A549 (cell line): Measurements from ENCODE around the gene PCSK6. TPM values are rescaled to one million over a fixed set of nuclear protein-coding genes. Genes with fewer than 3 reads are reported as not detected.

Source experiments
- ATAC-seq, 2 experiments: fragments of 200-7000 bp in 1 of 2; fragments of >200 bp in 1 of 2; cut with Nextera tagmentation in 1 of 2; cut with Tn5 transposase in 1 of 2; 3 replicates each; pipeline versions ENCODE4 v1.8.0 to v1.9.1; 2018 to 2020; ENCODE audit warnings: mild to moderate bottlenecking in 1 of 2, moderate library complexity in 1 of 2
- CTCF ChIA-PET: fragments of 300-600 bp; sonication (Branson Sonifier 250); formaldehyde crosslinking; extraction: SDS; loops from one replicate; lab custom pipeline; 2021; ENCODE audit warnings: antibody characterized with exemption, inconsistent platforms; lab: Yijun Ruan, JAX
- POLR2A ChIA-PET: fragments of 350-600 bp; formaldehyde crosslinking; extraction: SDS; loops from one replicate; lab custom pipeline; 2021; ENCODE audit warnings: antibody characterized with exemption, inconsistent platforms; lab: Yijun Ruan, JAX
- DNase-seq, 2 experiments: peaks; one replicate each; pipeline versions ENCODE4 v3.0.0 to v3.0.0-alpha.2; 2011 to 2016; ENCODE audit warnings: low read depth in 1 of 2, low spot score in 1 of 2
- FAIRE-seq: peaks from 2 replicates; lab custom pipeline; 2011; peaks lifted over from hg19 to GRCh38; lab: Jason Lieb, UNC
- H3K27ac ChIP-seq, 2 experiments: fragments of >200 bp; sonication (Bioruptor Twin); formaldehyde crosslinking; 3 replicates each; pipeline ENCODE4 v1.5.1; 2016 to 2017
- H3K4me1 ChIP-seq: fragments of >200 bp; sonication (Bioruptor Twin); formaldehyde crosslinking; 3 replicates; pipeline ENCODE4 v1.6.1; 2016
- H3K4me2 ChIP-seq: fragments of >200 bp; sonication (Bioruptor Twin); formaldehyde crosslinking; 3 replicates; pipeline ENCODE4 v1.6.1; 2016
- H3K4me3 ChIP-seq: fragments of >200 bp; sonication (Bioruptor Twin); formaldehyde crosslinking; 3 replicates; pipeline ENCODE4 v1.5.1; 2016
- H3K9me3 ChIP-seq: fragments of >200 bp; sonication (Bioruptor Twin); formaldehyde crosslinking; 3 replicates; pipeline ENCODE4 v1.6.1; 2016
- CBX2 ChIP-seq: fragments of 200-600 bp; sonication (generic); IDR thresholded peaks from 2 replicates; pipeline ENCODE4 v1.6.1; 2016; ENCODE audit warnings: low read depth, mild to moderate bottlenecking, borderline replicate concordance
- CEBPB ChIP-seq, 2 experiments: fragments of >200 bp in 1 of 2; sonication (Bioruptor Twin) in 1 of 2; formaldehyde crosslinking in 1 of 2; IDR thresholded peaks; 2 replicates each; pipeline ENCODE4 v1.6.1; 2012 to 2016
- ESRRA ChIP-seq: fragments of 150-350 bp; IDR thresholded peaks from 2 replicates; pipeline ENCODE4 v1.6.1; 2014; ENCODE audit warnings: mild to moderate bottlenecking, low read length, borderline replicate concordance
- FOXS1 ChIP-seq: fragments of 250-450 bp; sonication (Bioruptor Pico); IDR thresholded peaks from 2 replicates; pipeline ENCODE4 v1.5.0; 2020; ENCODE audit warnings: mild to moderate bottlenecking, moderate library complexity
- HEYL ChIP-seq: fragments of 250-450 bp; sonication (Bioruptor Pico); IDR thresholded peaks from 2 replicates; pipeline ENCODE4 v1.8.0; 2021; ENCODE audit warnings: mild to moderate bottlenecking, moderate library complexity
- JUN ChIP-seq, 2 experiments: fragments of >200 bp; sonication (Bioruptor Twin); formaldehyde crosslinking; IDR thresholded peaks; 2 replicates in 1 of 2; 3 replicates in 1 of 2; pipeline ENCODE4 v1.6.1; 2016 to 2017
- JUNB ChIP-seq: fragments of >200 bp; sonication (Bioruptor Twin); formaldehyde crosslinking; IDR thresholded peaks from 2 replicates; pipeline ENCODE4 v1.6.1; 2016
- KDM1A ChIP-seq: fragments of 200-600 bp; sonication (generic); IDR thresholded peaks from 2 replicates; pipeline ENCODE4 v1.6.1; 2016; ENCODE audit warnings: low read depth, mild to moderate bottlenecking
- MAFK ChIP-seq: fragments of 450-650 bp; IDR thresholded peaks from 2 replicates; pipeline ENCODE4 v1.6.1; 2014; ENCODE audit not compliant: partially characterized antibody
- NPAS2 ChIP-seq: fragments of 250-450 bp; sonication (Bioruptor Pico); IDR thresholded peaks from 2 replicates; pipeline ENCODE4 v1.8.0; 2022; ENCODE audit warnings: mild to moderate bottlenecking, moderate library complexity, borderline replicate concordance
- PHF8 ChIP-seq: fragments of 200-600 bp; sonication (generic); IDR thresholded peaks from 2 replicates; pipeline ENCODE4 v1.6.1; 2016; ENCODE audit warnings: low read depth, mild to moderate bottlenecking, antibody characterized with exemption, moderate library complexity, borderline replicate concordance
- POLR2A ChIP-seq: IDR thresholded peaks from 2 replicates; pipeline ENCODE4 v1.6.1; 2012; ENCODE audit warnings: mild to moderate bottlenecking, low read length
- SMC3 ChIP-seq: fragments of >200 bp; sonication (Bioruptor Twin); formaldehyde crosslinking; IDR thresholded peaks from 3 replicates; pipeline ENCODE4 v1.6.1; 2018; ENCODE audit warnings: inconsistent platforms
- SREBF2 ChIP-seq: fragments of 450-650 bp; IDR thresholded peaks from 2 replicates; pipeline ENCODE4 v1.6.1; 2014; ENCODE audit warnings: mild to moderate bottlenecking, moderate library complexity
- ZC3H11A ChIP-seq: fragments of 450-650 bp; IDR thresholded peaks from 2 replicates; pipeline ENCODE4 v1.6.1; 2014; ENCODE audit warnings: antibody characterized with exemption, mild to moderate bottlenecking
- ZNF302 ChIP-seq: fragments of 250-450 bp; sonication (Bioruptor Pico); IDR thresholded peaks from 2 replicates; pipeline ENCODE4 v1.9.0; 2021; ENCODE audit warnings: inconsistent platforms, mild to moderate bottlenecking, moderate library complexity
- ZSCAN20 ChIP-seq: fragments of 250-450 bp; sonication (Bioruptor Pico); IDR thresholded peaks from 2 replicates; pipeline ENCODE4 v1.8.0; 2022; ENCODE audit warnings: mild to moderate bottlenecking, moderate library complexity
- WGBS: methylation state at CpG from one replicate; pipeline ENCODE4 v1.1.6; 2017; ENCODE audit errors: missing lambda C conversion rate; 5-methylcytosine and 5-hydroxymethylcytosine counted together
- polyA plus RNA-seq, 4 experiments: library from polyadenylated mRNA; depleted of rRNA in 3 of 4; stranded (reverse); fragments of >200 nt; fragmentation: RNase III in 1 of 4; extraction: RNeasy Plus Mini Kit Qiagen cat#74134 plus additional on column Dnase treatment in 1 of 4; gene quantifications; 2 replicates in 3 of 4; 3 replicates in 1 of 4; pipeline ENCODE4 v1.2.3, GENCODE V29; 2011 to 2017
- TF ChIP-seq, protein P1 (sequence below): fragments of 250-450 bp; sonication (Bioruptor Pico); IDR thresholded peaks from 2 replicates; pipeline ENCODE4 v1.5.0; 2021; ENCODE audit warnings: mild to moderate bottlenecking, moderate library complexity, borderline replicate concordance
- TF ChIP-seq, protein P2 (sequence below): fragments of 250-450 bp; sonication (Bioruptor Pico); IDR thresholded peaks from 2 replicates; pipeline ENCODE4 v1.5.0; 2020; ENCODE audit warnings: low read depth, mild to moderate bottlenecking, moderate library complexity
- TF ChIP-seq, protein P3 (sequence below): fragments of 150-350 bp; IDR thresholded peaks from 2 replicates; pipeline ENCODE4 v1.6.1; 2014; ENCODE audit warnings: low read depth, mild to moderate bottlenecking, low read length
- TF ChIP-seq, protein P4 (sequence below): IDR thresholded peaks from 2 replicates; pipeline ENCODE4 v1.6.1; 2012
- TF ChIP-seq, protein P5 (sequence below): fragments of >200 bp; sonication (Bioruptor Twin); formaldehyde crosslinking; IDR thresholded peaks from 3 replicates; pipeline ENCODE4 v1.6.1; 2016
- TF ChIP-seq, protein P6 (sequence below): fragments of >200 bp; sonication (Bioruptor Twin); formaldehyde crosslinking; IDR thresholded peaks from 3 replicates; pipeline ENCODE4 v1.5.1; 2016

PCSK6 gene
- polyA plus RNA-seq, 2 of the 4 experiments (the other 2 are of a cell fraction), result 10.0 to 15.2 TPM

DNA sequence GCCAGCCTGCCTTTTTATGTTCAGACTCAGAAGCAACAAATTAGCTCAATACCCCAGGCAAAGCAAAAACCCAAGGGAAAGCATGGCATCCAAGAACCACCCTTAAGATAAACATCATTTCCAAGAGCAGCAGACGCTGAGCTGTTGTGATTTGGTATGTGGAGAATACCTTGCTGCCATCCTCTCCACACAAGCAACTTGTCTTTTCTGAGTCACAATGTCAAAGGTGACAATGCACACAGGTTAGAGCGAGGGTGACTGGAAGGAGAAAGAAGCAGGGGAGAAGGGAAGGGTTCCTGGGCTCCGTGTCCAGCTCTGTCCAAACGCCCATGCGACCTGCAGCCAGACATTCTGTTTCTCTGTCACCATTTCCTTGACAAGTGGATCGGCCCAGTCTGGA lies 6.0 kb downstream of the PCSK6 start:
- POLR2A ChIA-PET, result no interaction called here
- H3K4me2 ChIP-seq, result no peak overlapping the region

DNA sequence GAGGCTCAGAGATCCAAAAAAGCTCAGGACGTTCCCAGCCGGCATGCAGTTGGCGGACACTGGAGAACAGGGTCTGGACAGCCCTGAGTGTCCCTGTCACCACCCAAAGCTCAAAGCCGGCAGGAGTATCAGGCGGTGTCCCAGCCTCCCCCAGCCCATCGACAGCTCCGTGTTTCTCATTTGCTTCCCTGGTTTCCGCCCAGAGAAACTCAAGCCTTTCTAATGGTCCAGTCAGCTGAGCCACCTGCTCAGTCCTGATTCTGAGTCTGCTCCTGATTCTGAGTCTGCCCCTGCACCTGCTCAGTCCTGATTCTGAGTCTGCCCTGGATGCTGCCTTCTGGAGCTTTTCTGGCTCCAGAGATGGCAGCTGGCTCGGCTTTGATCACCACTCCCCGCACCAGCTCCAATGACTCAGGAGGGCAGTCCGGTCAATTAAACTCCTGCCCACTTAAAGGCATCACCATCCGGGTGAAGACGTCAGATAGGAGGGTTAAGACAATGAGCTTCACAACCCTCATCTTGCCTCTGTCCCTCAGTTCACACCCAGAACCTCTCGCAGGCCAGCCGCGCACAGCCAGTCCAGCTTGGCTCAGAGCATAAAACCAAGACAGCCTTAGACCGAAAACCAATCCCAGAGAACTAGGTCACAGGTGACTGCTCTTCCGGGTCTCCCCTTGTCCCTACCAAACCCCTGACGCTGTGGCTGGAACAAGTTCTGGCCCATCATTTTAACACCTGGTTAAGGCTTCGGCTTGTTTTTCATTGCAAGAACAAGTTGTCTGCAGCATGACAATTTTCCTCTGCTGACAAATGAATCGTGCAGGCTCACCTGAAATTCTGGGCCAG lies 6.8 kb downstream of the PCSK6 start:
- WGBS, result 86% methylated on average over 21 of the region's 21 CpGs
- no peaks in the 10 kb centered on the region for H3K9me3 ChIP-seq
- H3K4me2 ChIP-seq, result no peak overlapping the region
- H3K4me1 ChIP-seq, result peaks cover 3% of the 10 kb centered on the region; the same call in 1 of the 3 replicates
- ChIA-PET CTCF (interaction anchor here (0.6 to 1.8 kb wide), 7 partner anchors 9 to 222 kb away, joined by 3 to 5 read pairs (median 3); no protein-coding TSS in a partner anchor), POLR2A (no interaction called here)
- TF ChIP-seq JUNB (no peak), NPAS2 (CRISPR knock-in tag) (no peak), ZSCAN20 (CRISPR knock-in tag) (no peak), ZC3H11A (no peak)
- TF ChIP-seq, protein P1, sequence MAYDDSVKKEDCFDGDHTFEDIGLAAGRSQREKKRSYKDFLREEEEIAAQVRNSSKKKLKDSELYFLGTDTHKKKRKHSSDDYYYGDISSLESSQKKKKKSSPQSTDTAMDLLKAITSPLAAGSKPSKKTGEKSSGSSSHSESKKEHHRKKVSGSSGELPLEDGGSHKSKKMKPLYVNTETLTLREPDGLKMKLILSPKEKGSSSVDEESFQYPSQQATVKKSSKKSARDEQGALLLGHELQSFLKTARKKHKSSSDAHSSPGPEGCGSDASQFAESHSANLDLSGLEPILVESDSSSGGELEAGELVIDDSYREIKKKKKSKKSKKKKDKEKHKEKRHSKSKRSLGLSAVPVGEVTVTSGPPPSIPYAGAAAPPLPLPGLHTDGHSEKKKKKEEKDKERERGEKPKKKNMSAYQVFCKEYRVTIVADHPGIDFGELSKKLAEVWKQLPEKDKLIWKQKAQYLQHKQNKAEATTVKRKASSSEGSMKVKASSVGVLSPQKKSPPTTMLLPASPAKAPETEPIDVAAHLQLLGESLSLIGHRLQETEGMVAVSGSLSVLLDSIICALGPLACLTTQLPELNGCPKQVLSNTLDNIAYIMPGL (CRISPR knock-in tag), result no peak
- no peak overlapping the region for H3K4me3 ChIP-seq
- DNase-seq (no peak), FAIRE-seq (no peak), ATAC-seq (peak in 1 of 2 experiments; percentile 20; a peak in 3 of 6 replicates)
- no peak overlapping the region for H3K27ac ChIP-seq

More for the DNA sequence above, 6.0 kb downstream of the PCSK6 start:
- H3K27ac ChIP-seq, result no peak overlapping the region
- FAIRE-seq, result no peak
- 70% methylated on average over 6 of the region's 6 CpGs for WGBS
- H3K9me3 ChIP-seq, result no peaks in the 10 kb centered on the region
- TF ChIP-seq KDM1A (no peak), NPAS2 (CRISPR knock-in tag) (no peak), CBX2 (no peak), SMC3 (no peak), ESRRA (no peak)
- TF ChIP-seq, protein P2, sequence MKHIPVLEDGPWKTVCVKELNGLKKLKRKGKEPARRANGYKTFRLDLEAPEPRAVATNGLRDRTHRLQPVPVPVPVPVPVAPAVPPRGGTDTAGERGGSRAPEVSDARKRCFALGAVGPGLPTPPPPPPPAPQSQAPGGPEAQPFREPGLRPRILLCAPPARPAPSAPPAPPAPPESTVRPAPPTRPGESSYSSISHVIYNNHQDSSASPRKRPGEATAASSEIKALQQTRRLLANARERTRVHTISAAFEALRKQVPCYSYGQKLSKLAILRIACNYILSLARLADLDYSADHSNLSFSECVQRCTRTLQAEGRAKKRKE, result no peak
- H3K4me1 ChIP-seq, result peaks cover 6% of the 10 kb centered on the region
- ATAC-seq, result no peak
- CTCF ChIA-PET, result interaction anchor here (1.2 to 1.8 kb wide), 3 partner anchors 9 to 27 kb away, joined by 3 to 5 read pairs (median 3); no protein-coding TSS in a partner anchor
- DNase-seq, result no peak
- no peak overlapping the region for H3K4me3 ChIP-seq

DNA sequence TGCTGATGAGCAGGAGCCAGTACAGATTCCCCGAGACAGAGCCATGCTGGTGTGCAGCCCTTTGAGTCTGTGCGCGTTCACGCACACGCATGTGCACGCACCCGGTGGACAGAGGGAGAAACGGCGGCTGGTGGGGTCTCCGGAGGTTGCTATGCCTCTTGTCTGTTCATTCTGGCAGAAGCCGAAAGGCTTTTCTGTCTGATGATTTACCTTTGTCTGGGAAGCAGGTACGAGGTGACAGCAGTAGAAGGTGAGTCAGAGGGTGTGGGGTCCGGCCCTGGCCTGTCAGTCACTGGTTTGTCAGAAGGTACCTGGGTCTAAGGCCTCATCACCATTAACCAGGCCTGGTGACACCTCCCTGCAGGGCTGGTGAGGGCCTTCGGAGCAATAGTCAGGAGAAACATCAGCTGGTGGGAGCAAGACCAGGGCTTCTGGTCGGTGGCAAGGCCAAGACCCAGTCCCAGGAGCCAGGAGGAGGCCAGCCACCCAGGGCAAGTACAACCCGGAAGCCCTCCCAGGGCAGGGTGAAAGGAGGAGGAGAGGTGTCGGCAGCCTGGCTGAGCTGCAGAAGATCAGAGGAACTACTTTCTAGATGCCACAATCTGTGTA lies 7.5 kb downstream of the PCSK6 start:
- ATAC-seq (peak in 1 of 2 experiments; percentile 28; a peak in 3 of 6 replicates), FAIRE-seq (no peak), DNase-seq (no peak)
- Histone ChIP-seq H3K4me1 (peaks cover 3% of the 10 kb centered on the region; the same call in 1 of the 3 replicates), H3K27ac (no peak overlapping the region), H3K9me3 (no peaks in the 10 kb centered on the region), H3K4me2 (no peak overlapping the region), H3K4me3 (no peak overlapping the region)
- CTCF ChIA-PET, result interaction anchor here (0.6 to 1.8 kb wide), 6 partner anchors 13 to 223 kb away, joined by 3 to 5 read pairs (median 3); no protein-coding TSS in a partner anchor
- POLR2A ChIA-PET, result no interaction called here
- TF ChIP-seq JUN (IDR thresholded peaks at IDR 0.05) (no peak), PHF8 (no peak), POLR2A (no peak), HEYL (CRISPR knock-in tag) (no peak), CEBPB (IDR thresholded peaks at IDR 0.05) (no peak), ZNF302 (CRISPR knock-in tag) (no peak), SREBF2 (no peak), MAFK (no peak), FOXS1 (CRISPR knock-in tag) (no peak), ZSCAN20 (CRISPR knock-in tag) (no peak)
- TF ChIP-seq, protein P3, sequence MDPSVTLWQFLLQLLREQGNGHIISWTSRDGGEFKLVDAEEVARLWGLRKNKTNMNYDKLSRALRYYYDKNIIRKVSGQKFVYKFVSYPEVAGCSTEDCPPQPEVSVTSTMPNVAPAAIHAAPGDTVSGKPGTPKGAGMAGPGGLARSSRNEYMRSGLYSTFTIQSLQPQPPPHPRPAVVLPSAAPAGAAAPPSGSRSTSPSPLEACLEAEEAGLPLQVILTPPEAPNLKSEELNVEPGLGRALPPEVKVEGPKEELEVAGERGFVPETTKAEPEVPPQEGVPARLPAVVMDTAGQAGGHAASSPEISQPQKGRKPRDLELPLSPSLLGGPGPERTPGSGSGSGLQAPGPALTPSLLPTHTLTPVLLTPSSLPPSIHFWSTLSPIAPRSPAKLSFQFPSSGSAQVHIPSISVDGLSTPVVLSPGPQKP, result no peak
- TF ChIP-seq, protein P4, sequence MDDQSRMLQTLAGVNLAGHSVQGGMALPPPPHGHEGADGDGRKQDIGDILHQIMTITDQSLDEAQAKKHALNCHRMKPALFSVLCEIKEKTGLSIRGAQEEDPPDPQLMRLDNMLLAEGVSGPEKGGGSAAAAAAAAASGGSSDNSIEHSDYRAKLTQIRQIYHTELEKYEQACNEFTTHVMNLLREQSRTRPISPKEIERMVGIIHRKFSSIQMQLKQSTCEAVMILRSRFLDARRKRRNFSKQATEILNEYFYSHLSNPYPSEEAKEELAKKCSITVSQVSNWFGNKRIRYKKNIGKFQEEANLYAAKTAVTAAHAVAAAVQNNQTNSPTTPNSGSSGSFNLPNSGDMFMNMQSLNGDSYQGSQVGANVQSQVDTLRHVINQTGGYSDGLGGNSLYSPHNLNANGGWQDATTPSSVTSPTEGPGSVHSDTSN, result no peak
- TF ChIP-seq, protein P5, sequence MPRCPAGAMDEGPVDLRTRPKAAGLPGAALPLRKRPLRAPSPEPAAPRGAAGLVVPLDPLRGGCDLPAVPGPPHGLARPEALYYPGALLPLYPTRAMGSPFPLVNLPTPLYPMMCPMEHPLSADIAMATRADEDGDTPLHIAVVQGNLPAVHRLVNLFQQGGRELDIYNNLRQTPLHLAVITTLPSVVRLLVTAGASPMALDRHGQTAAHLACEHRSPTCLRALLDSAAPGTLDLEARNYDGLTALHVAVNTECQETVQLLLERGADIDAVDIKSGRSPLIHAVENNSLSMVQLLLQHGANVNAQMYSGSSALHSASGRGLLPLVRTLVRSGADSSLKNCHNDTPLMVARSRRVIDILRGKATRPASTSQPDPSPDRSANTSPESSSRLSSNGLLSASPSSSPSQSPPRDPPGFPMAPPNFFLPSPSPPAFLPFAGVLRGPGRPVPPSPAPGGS, result no peak
- TF ChIP-seq, protein P6, sequence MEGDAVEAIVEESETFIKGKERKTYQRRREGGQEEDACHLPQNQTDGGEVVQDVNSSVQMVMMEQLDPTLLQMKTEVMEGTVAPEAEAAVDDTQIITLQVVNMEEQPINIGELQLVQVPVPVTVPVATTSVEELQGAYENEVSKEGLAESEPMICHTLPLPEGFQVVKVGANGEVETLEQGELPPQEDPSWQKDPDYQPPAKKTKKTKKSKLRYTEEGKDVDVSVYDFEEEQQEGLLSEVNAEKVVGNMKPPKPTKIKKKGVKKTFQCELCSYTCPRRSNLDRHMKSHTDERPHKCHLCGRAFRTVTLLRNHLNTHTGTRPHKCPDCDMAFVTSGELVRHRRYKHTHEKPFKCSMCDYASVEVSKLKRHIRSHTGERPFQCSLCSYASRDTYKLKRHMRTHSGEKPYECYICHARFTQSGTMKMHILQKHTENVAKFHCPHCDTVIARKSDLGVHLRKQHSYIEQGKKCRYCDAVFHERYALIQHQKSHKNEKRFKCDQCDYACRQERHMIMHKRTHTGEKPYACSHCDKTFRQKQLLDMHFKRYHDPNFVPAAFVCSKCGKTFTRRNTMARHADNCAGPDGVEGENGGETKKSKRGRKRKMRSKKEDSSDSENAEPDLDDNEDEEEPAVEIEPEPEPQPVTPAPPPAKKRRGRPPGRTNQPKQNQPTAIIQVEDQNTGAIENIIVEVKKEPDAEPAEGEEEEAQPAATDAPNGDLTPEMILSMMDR, result no peak
- 89% methylated on average over 17 of the region's 17 CpGs for WGBS
